GM23338 (cell line): Measurements from ENCODE around the gene FHIT. TPM values are rescaled to one million over a fixed set of nuclear protein-coding genes. Genes with fewer than 3 reads are reported as not detected.

Experiments used
- ATAC-seq: fragments of 200-7000 bp; cut with Tn5 transposase; 3 replicates; pipeline ENCODE4 v1.9.1; 2020
- DNase-seq: peaks from one replicate; pipeline ENCODE4 v3.0.0-alpha.2; 2015; ENCODE audit warnings: low spot score
- H2AFZ ChIP-seq: fragments of 200-600 bp; sonication (generic); 2 replicates; pipeline ENCODE4 v1.8.0; 2016; ENCODE audit warnings: antibody characterized with exemption, mild to moderate bottlenecking, moderate library complexity
- H3F3A ChIP-seq: fragments of 200-600 bp; sonication (generic); replicated peaks from 2 replicates; pipeline ENCODE4 v1.8.0; 2017; ENCODE audit warnings: antibody characterized with exemption, mixed run types, low read depth
- H3K27ac ChIP-seq: fragments of 200-600 bp; sonication (generic); 2 replicates; pipeline ENCODE4 v1.6.1; 2016; ENCODE audit warnings: low read depth
- H3K27me3 ChIP-seq: fragments of 200-600 bp; sonication (generic); 2 replicates; pipeline ENCODE4 v1.8.0; 2016; ENCODE audit warnings: mild to moderate bottlenecking, mixed run types, moderate library complexity; ENCODE audit not compliant: insufficient read depth
- H3K36me3 ChIP-seq: fragments of 200-600 bp; sonication (generic); 2 replicates; pipeline ENCODE4 v1.8.0; 2016; ENCODE audit warnings: mild to moderate bottlenecking; ENCODE audit not compliant: insufficient read depth
- H3K4me1 ChIP-seq: fragments of 200-600 bp; sonication (generic); 2 replicates; pipeline ENCODE4 v1.8.0; 2016; ENCODE audit warnings: mild to moderate bottlenecking, moderate library complexity; ENCODE audit not compliant: insufficient read depth
- H3K4me2 ChIP-seq: fragments of 200-600 bp; sonication (generic); 2 replicates; pipeline ENCODE4 v1.7.1; 2017; ENCODE audit warnings: mixed run types
- H3K4me3 ChIP-seq: fragments of 200-600 bp; sonication (generic); 2 replicates; pipeline ENCODE4 v1.6.1; 2016; ENCODE audit warnings: mixed run types
- H3K79me2 ChIP-seq: fragments of 200-600 bp; sonication (generic); replicated peaks from 2 replicates; pipeline ENCODE4 v1.8.0; 2017; ENCODE audit warnings: mild to moderate bottlenecking; ENCODE audit not compliant: insufficient read depth
- H3K9me2 ChIP-seq: fragments of 200-600 bp; sonication (generic); 2 replicates; pipeline ENCODE4 v1.8.0; 2017; ENCODE audit not compliant: insufficient read depth
- H4K20me1 ChIP-seq: fragments of 200-600 bp; sonication (generic); replicated peaks from 2 replicates; pipeline ENCODE4 v1.8.0; 2017; ENCODE audit warnings: mild to moderate bottlenecking; ENCODE audit not compliant: insufficient read depth
- H3K27ac Mint-ChIP-seq: 2 replicates; pipeline ENCODE4 v1.8.0; 2020; ENCODE audit warnings: inconsistent platforms, mild to moderate bottlenecking, moderate library complexity, mixed read lengths
- H3K27me3 Mint-ChIP-seq: 3 replicates; pipeline ENCODE4 v1.8.0; 2022; ENCODE audit warnings: low read depth, mild to moderate bottlenecking, moderate library complexity, mixed read lengths, inconsistent platforms; ENCODE audit not compliant: insufficient read depth, poor library complexity
- H3K36me3 Mint-ChIP-seq: 3 replicates; pipeline ENCODE4 v1.8.0; 2021; ENCODE audit warnings: low read depth, mild to moderate bottlenecking, inconsistent platforms, moderate library complexity, mixed read lengths
- H3K4me1 Mint-ChIP-seq: 3 replicates; pipeline ENCODE4 v1.8.0; 2020; ENCODE audit warnings: mild to moderate bottlenecking, inconsistent platforms, mixed read lengths
- H3K4me3 Mint-ChIP-seq: 3 replicates; pipeline ENCODE4 v1.8.0; 2021; ENCODE audit warnings: moderate library complexity, mild to moderate bottlenecking, inconsistent platforms, mixed read lengths
- H3K9me3 Mint-ChIP-seq: 3 replicates; pipeline ENCODE4 v1.8.0; 2020; ENCODE audit warnings: moderate library complexity, mild to moderate bottlenecking, inconsistent platforms, mixed read lengths
- CREB1 ChIP-seq: fragments of 250-450 bp; sonication (Bioruptor Pico); IDR thresholded peaks from 2 replicates; pipeline ENCODE4 v1.5.0; 2020; ENCODE audit warnings: low read depth, mild to moderate bottlenecking, moderate library complexity
- ETS1 ChIP-seq: IDR thresholded peaks from 2 replicates; pipeline ENCODE4 v1.6.1; 2016; ENCODE audit warnings: antibody characterized with exemption
- EZH2 ChIP-seq: fragments of 200-600 bp; sonication (generic); IDR thresholded peaks from one replicate; pipeline ENCODE4 v1.8.0; 2017; ENCODE audit warnings: antibody characterized with exemption, mild to moderate bottlenecking, low read depth; ENCODE audit not compliant: unreplicated experiment
- EZH2phosphoT487 ChIP-seq: fragments of 200-600 bp; sonication (generic); IDR thresholded peaks from one replicate; pipeline ENCODE4 v1.8.1; 2018; ENCODE audit warnings: antibody characterized with exemption; ENCODE audit not compliant: unreplicated experiment
- JUNB ChIP-seq: IDR thresholded peaks from one replicate; pipeline ENCODE4 v1.6.1; 2016; ENCODE audit warnings: antibody characterized with exemption; ENCODE audit not compliant: unreplicated experiment
- NANOG ChIP-seq: IDR thresholded peaks from 2 replicates; pipeline ENCODE4 v1.6.1; 2016; ENCODE audit warnings: antibody characterized with exemption, borderline replicate concordance
- POLR2AphosphoS5 ChIP-seq: IDR thresholded peaks from 2 replicates; pipeline ENCODE4 v1.6.1; 2016; ENCODE audit warnings: antibody characterized with exemption, low read depth
- REST ChIP-seq: IDR thresholded peaks from one replicate; pipeline ENCODE4 v1.6.1; 2018; ENCODE audit warnings: antibody characterized with exemption; ENCODE audit not compliant: unreplicated experiment
- STAT1 ChIP-seq: IDR thresholded peaks from one replicate; pipeline ENCODE4 v1.6.1; 2016; ENCODE audit warnings: antibody characterized with exemption; ENCODE audit not compliant: unreplicated experiment
- ZNF114 ChIP-seq: fragments of 250-450 bp; sonication (Bioruptor Pico); IDR thresholded peaks from 2 replicates; pipeline ENCODE4 v1.5.0; 2020; ENCODE audit warnings: mild to moderate bottlenecking, moderate library complexity
- ZNF331 ChIP-seq: fragments of 250-450 bp; sonication (Bioruptor Pico); IDR thresholded peaks from 2 replicates; pipeline ENCODE4 v1.5.0; 2020; ENCODE audit warnings: low read depth, mild to moderate bottlenecking, moderate library complexity
- ZNF462 ChIP-seq: fragments of 250-450 bp; sonication (Bioruptor Pico); IDR thresholded peaks from 2 replicates; pipeline ENCODE4 v1.5.0; 2020; ENCODE audit warnings: mild to moderate bottlenecking, moderate library complexity
- polyA plus RNA-seq: library from polyadenylated mRNA; unstranded; fragments of >200 nt; fragmentation: Nextera tagmentation; extraction: Ambion mirVana; gene quantifications from 2 replicates; pipeline ENCODE4 v1.2.1, GENCODE V29; 2016
- total RNA-seq: library from RNA; depleted of rRNA; stranded (reverse); fragments of >200 nt; shearing (Covaris generic); gene quantifications from 2 replicates; pipeline ENCODE4 v1.2.3, GENCODE V29; 2014
- TF ChIP-seq, protein P1 (sequence below), 2 experiments: fragments of 200-600 bp in 1 of 2; sonication (generic) in 1 of 2; conservative IDR thresholded peaks; 2 replicates each; pipeline versions ENCODE4 v1.5.1 to v1.6.1; 2016 to 2017; ENCODE audit warnings: antibody characterized with exemption in 2 of 2, low read depth in 2 of 2, mild to moderate bottlenecking in 2 of 2, moderate library complexity in 1 of 2

The FHIT gene
- total and polyA plus RNA-seq, 2 experiments from 2014 or later, result 3.0 to 8.3 TPM

- TF ChIP-seq EZH2, result no peak
- no peak for TF ChIP-seq ETS1
- TF ChIP-seq CREB1 (CRISPR knock-in tag), result no peak
- TF ChIP-seq, protein P1, sequence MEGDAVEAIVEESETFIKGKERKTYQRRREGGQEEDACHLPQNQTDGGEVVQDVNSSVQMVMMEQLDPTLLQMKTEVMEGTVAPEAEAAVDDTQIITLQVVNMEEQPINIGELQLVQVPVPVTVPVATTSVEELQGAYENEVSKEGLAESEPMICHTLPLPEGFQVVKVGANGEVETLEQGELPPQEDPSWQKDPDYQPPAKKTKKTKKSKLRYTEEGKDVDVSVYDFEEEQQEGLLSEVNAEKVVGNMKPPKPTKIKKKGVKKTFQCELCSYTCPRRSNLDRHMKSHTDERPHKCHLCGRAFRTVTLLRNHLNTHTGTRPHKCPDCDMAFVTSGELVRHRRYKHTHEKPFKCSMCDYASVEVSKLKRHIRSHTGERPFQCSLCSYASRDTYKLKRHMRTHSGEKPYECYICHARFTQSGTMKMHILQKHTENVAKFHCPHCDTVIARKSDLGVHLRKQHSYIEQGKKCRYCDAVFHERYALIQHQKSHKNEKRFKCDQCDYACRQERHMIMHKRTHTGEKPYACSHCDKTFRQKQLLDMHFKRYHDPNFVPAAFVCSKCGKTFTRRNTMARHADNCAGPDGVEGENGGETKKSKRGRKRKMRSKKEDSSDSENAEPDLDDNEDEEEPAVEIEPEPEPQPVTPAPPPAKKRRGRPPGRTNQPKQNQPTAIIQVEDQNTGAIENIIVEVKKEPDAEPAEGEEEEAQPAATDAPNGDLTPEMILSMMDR (conservative IDR thresholded peaks at IDR 0.05; ENCODE audit: low read depth in 2 of 2), result no peak
- no peak for TF ChIP-seq REST
- TF ChIP-seq NANOG, result no peak
- no peak for TF ChIP-seq ZNF462 (CRISPR knock-in tag)
- no peak for TF ChIP-seq JUNB
- no peak for TF ChIP-seq STAT1
- no peak for TF ChIP-seq ZNF331
- TF ChIP-seq ZNF114, result no peak
- no peak for TF ChIP-seq POLR2AphosphoS5
- no peak for TF ChIP-seq EZH2phosphoT487
- no peak overlapping the region for H3K4me3 Mint-ChIP-seq
These were observed 293.7 kb downstream of the FHIT start for GRCh38 chr3:60957541-60957940.

More at GRCh38 chr3:60957541-60957940, 293.7 kb downstream of the FHIT start:
- peaks cover 6% of the 10 kb centered on the region; the same call in 2 of the 3 replicates for H3K4me1 Mint-ChIP-seq
- H3K4me3 ChIP-seq, result no peak overlapping the region
- H3K27me3 Mint-ChIP-seq, result peaks cover 2% of the 10 kb centered on the region
- no peaks in the 10 kb centered on the region for H3K27me3 ChIP-seq
- H3K36me3 ChIP-seq, result 0 out of 2 replicates have a peak, but pooled peaks cover 4% of the 10 kb centered on the region
- peaks cover 13% of the 10 kb centered on the region; the same call in 2 of the 3 replicates for H3K36me3 Mint-ChIP-seq
- H3K79me2 ChIP-seq, result no peaks in the 10 kb centered on the region
- DNase-seq (no peak), ATAC-seq (no peak)
- no peak overlapping the region for H3K27ac Mint-ChIP-seq
- H3K27ac ChIP-seq, result no peak overlapping the region
- peaks cover 27% of the 10 kb centered on the region; the same call in 2 of the 3 replicates for H3K9me3 Mint-ChIP-seq
- no peaks in the 10 kb centered on the region for H3F3A ChIP-seq
- H4K20me1 ChIP-seq, result no peaks in the 10 kb centered on the region
- H3K9me2 ChIP-seq, result no peaks in the 10 kb centered on the region
- no peak overlapping the region for H2AFZ ChIP-seq
- no peak overlapping the region for H3K4me2 ChIP-seq
- peaks cover 9% of the 10 kb centered on the region; the same call in 1 of the 2 replicates for H3K4me1 ChIP-seq
